Neuronal stem cell (in vitro differentiated cells): ENCODE data around the gene TNRC18.

Source experiments
- DNase-seq: peaks from one replicate; pipeline ENCODE4 v3.0.0-alpha.2; 2013; ENCODE audit warnings: low spot score
- H2AFZ ChIP-seq: one replicate; pipeline ENCODE4 v1.6.1; 2013; ENCODE audit warnings: mild to moderate bottlenecking, low read length, inconsistent platforms
- H2AK5ac ChIP-seq: 2 replicates; pipeline ENCODE4 v1.6.1; 2013; ENCODE audit warnings: low read depth, mild to moderate bottlenecking, inconsistent platforms, low read length, moderate library complexity, mixed read lengths
- H2BK120ac ChIP-seq: 2 replicates; pipeline ENCODE4 v1.6.1; 2013; ENCODE audit warnings: low read depth, mild to moderate bottlenecking, inconsistent platforms, low read length, moderate library complexity, mixed read lengths
- H2BK12ac ChIP-seq: one replicate; pipeline ENCODE4 v1.6.1; 2013; ENCODE audit warnings: low read length, inconsistent platforms
- H2BK15ac ChIP-seq: 2 replicates; pipeline ENCODE4 v1.6.1; 2013; ENCODE audit warnings: mild to moderate bottlenecking, low read length, inconsistent platforms, mixed read lengths
- H2BK5ac ChIP-seq: one replicate; pipeline ENCODE4 v1.6.1; 2013; ENCODE audit warnings: inconsistent platforms, mild to moderate bottlenecking, low read length, moderate library complexity
- H3K14ac ChIP-seq: one replicate; pipeline ENCODE4 v1.6.1; 2013; ENCODE audit warnings: low read length, inconsistent platforms
- H3K18ac ChIP-seq: 2 replicates; pipeline ENCODE4 v1.6.1; 2013; ENCODE audit warnings: low read length, inconsistent platforms
- H3K23ac ChIP-seq: 2 replicates; pipeline ENCODE4 v1.6.1; 2013; ENCODE audit warnings: low read depth, mild to moderate bottlenecking, mixed read lengths, low read length, inconsistent platforms; ENCODE audit not compliant: poor library complexity
- H3K27ac ChIP-seq: replicated peaks from 3 replicates; pipeline ENCODE4 v1.5.1; 2013; ENCODE audit warnings: low read length, inconsistent platforms
- H3K27me3 ChIP-seq, 3 experiments: 2 replicates each; pipeline ENCODE4 v1.6.1; 2013; ENCODE audit warnings: low read length in 3 of 3, mild to moderate bottlenecking in 2 of 3, inconsistent platforms in 1 of 3, low read depth in 1 of 3, mixed read lengths in 1 of 3, moderate library complexity in 1 of 3; ENCODE audit not compliant: control insufficient read depth in 3 of 3, insufficient read depth in 3 of 3
- H3K36me3 ChIP-seq, 2 donors: replicated peaks in 1 of 2; 2 replicates each; pipeline ENCODE4 v1.6.1; 2013; ENCODE audit warnings: low read length in 2 of 2; ENCODE audit not compliant: control insufficient read depth in 2 of 2, insufficient read depth in 2 of 2
- H3K4ac ChIP-seq: 2 replicates; pipeline ENCODE4 v1.6.1; 2013; ENCODE audit warnings: inconsistent platforms, mild to moderate bottlenecking, low read length, moderate library complexity
- H3K4me1 ChIP-seq, 2 donors: 1 replicate in 1 of 2; 2 replicates in 1 of 2; pipeline ENCODE4 v1.6.1; 2013; ENCODE audit warnings: low read length in 2 of 2, low read depth in 1 of 2; ENCODE audit not compliant: control insufficient read depth in 2 of 2, insufficient read depth in 1 of 2
- H3K4me2 ChIP-seq: one replicate; pipeline ENCODE4 v1.6.1; 2013; ENCODE audit warnings: mild to moderate bottlenecking, low read length, inconsistent platforms; ENCODE audit not compliant: insufficient read depth, poor library complexity, severe bottlenecking
- H3K4me3 ChIP-seq, 2 donors: 2 replicates each; pipeline ENCODE4 v1.5.1; 2013; ENCODE audit warnings: low read length in 2 of 2, mild to moderate bottlenecking in 2 of 2, inconsistent platforms in 1 of 2, moderate library complexity in 1 of 2
- H3K79me1 ChIP-seq: one replicate; pipeline ENCODE4 v1.6.1; 2013; ENCODE audit warnings: low read depth, mild to moderate bottlenecking, inconsistent platforms, low read length, moderate library complexity
- H3K9ac ChIP-seq: one replicate; pipeline ENCODE4 v1.6.1; 2013; ENCODE audit warnings: mild to moderate bottlenecking, low read depth, low read length, inconsistent platforms; ENCODE audit not compliant: poor library complexity
- H3K9me3 ChIP-seq, 2 donors: replicated peaks in 1 of 2; 2 replicates each; pipeline versions ENCODE3 to v1.6.1; 2013; ENCODE audit warnings: low read length in 2 of 2, mild to moderate bottlenecking in 2 of 2, inconsistent platforms in 1 of 2, low read depth in 1 of 2, mixed read lengths in 1 of 2, moderate library complexity in 1 of 2; ENCODE audit not compliant: control insufficient read depth in 2 of 2, insufficient read depth in 1 of 2
- H4K8ac ChIP-seq: one replicate; pipeline ENCODE4 v1.6.1; 2013; ENCODE audit warnings: low read depth, mild to moderate bottlenecking, inconsistent platforms, low read length, moderate library complexity
- H4K91ac ChIP-seq: one replicate; pipeline ENCODE4 v1.6.1; 2013; ENCODE audit warnings: low read length, low read depth, mild to moderate bottlenecking, inconsistent platforms; ENCODE audit not compliant: poor library complexity
- WGBS, 2 donors: extraction: QIAGEN DNeasy Blood & Tissue Kit; methylation state at CpG; one replicate each; pipeline ENCODE4 v1.1.7; 2013; ENCODE audit warnings: missing lambda C conversion rate in 2 of 2, mixed read lengths in 1 of 2; ENCODE audit not compliant: insufficient read length in 2 of 2, insufficient replicate concordance in 1 of 2; ENCODE audit errors: extremely low coverage in 2 of 2; 5-methylcytosine and 5-hydroxymethylcytosine counted together

TNRC18 gene

DNA sequence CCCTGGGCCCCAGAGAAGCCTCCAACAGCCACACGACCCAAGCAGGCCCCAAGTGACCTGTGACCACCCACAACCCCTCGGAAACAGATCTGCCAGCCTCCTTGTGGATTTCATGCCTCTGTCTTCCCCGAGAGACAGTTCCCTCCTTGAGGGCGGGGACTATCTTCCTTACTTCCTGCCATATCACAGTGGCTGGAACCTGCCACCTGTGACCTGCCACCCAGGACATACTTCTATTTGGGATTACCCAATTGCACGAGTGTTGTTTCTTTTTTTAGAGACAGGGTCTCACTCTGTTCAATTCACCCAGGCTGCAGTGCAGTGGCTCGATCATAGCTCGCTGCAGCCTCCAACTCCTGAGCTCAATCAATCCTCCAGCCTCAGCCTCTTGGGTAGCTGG is 25.9 kb downstream of the TNRC18 start:
- WGBS, 2 donors: no CpG with 5 or more reads among the region's 7 CpGs
- H2AK5ac ChIP-seq: no peak overlapping the region
- H2BK5ac ChIP-seq: no peak overlapping the region
- no peaks in the 10 kb centered on the region for H3K27me3 ChIP-seq
- no peaks in the 10 kb centered on the region for H3K4me1 ChIP-seq
- no peak overlapping the region for H3K27ac ChIP-seq
- no peak overlapping the region for H3K18ac ChIP-seq
- H2AFZ ChIP-seq: no peak overlapping the region
- H4K91ac ChIP-seq: no peak overlapping the region
- no peak overlapping the region for H3K9ac ChIP-seq
- peaks cover 11 to 69% of the 10 kb centered on the region in 2 donors for H3K36me3 ChIP-seq
- H4K8ac ChIP-seq: no peak overlapping the region
- H3K14ac ChIP-seq: no peak overlapping the region
- H3K23ac ChIP-seq: no peak overlapping the region
- no peak overlapping the region for H2BK12ac ChIP-seq
- H3K79me1 ChIP-seq: peaks cover 31% of the 10 kb centered on the region
- no peak overlapping the region for H3K4me3 ChIP-seq
- H3K4ac ChIP-seq: no peak overlapping the region
- DNase-seq: no peak
- H2BK15ac ChIP-seq: no peak overlapping the region
- no peak overlapping the region for H2BK120ac ChIP-seq
- no peak overlapping the region for H3K4me2 ChIP-seq
- no peaks in the 10 kb centered on the region for H3K9me3 ChIP-seq

DNA sequence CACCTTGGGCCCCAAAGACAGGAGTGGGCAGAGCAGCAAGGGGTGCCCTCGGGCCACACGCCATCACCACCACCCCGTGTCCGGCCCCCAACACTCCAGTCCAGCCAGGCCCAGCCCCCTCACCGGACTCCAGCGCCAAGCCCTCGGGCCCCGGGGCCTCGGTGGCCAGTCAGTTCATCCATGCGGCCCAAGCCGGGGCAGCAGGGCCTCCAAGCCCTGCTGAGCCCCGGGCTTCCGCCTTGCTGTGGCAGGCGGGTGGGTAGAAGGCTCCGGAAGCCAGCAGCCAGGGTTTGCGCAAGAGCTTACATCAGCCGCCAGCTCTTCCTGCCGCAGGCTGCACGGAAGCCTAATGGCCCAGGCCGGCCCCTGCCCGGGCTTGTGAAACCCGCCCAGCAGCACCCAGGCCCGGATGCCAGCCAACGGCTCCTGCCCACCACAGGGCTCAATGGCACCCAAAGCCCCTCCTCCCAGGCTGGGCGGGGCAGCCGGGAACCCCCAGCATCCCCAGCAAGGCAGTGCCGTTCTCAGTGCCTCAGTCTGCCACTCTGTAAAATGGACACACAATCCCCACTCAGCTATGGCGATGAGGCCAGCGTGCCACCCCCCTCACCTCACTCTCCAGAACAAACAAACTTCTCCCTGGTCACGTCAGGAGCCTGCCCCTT is 26.5 kb downstream of the TNRC18 start:
- no peak for DNase-seq
- Histone ChIP-seq H3K36me3 (peaks cover 13 to 69% of the 10 kb centered on the region in 2 donors), H3K23ac (no peak overlapping the region), H2BK120ac (no peak overlapping the region), H3K9ac (no peak overlapping the region), H2BK12ac (no peak overlapping the region), H4K8ac (no peak overlapping the region), H3K4me3 (no peak overlapping the region), H3K27me3 (no peaks in the 10 kb centered on the region), H3K9me3 (no peaks in the 10 kb centered on the region), H3K14ac (no peak overlapping the region), H2BK5ac (no peak overlapping the region), H3K18ac (peak overlapping the region; percentile 57), H2AFZ (no peak overlapping the region), H2BK15ac (no peak overlapping the region), H3K4ac (no peak overlapping the region), H3K79me1 (peaks cover 29% of the 10 kb centered on the region), H3K27ac (no peak overlapping the region), H2AK5ac (no peak overlapping the region), H3K4me2 (no peak overlapping the region), H4K91ac (no peak overlapping the region), H3K4me1 (no peaks in the 10 kb centered on the region)
- WGBS, 2 donors: no CpG with 5 or more reads among the region's 30 CpGs

DNA sequence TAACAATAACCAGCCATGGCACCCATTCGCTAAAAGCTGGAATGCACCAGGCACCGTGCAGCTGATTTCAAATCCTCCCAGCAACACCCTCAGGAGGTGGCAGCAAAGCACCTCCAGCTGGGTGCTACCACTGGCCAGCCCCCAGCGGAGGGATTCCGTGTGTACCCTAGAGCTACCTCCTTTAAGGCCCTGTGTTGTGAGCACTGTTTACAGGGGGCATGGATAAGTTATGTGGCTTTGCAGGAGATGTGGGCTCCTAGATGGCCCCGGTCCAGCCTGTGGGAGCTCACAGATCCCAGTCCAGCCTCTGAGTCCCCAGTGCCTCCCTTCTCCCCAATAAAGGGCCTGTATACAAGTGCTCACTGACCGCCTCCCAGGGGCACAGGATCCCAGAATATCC is 27.1 kb downstream of the TNRC18 start:
- no peak overlapping the region for H4K8ac ChIP-seq
- H3K79me1 ChIP-seq: peaks cover 29% of the 10 kb centered on the region
- no peak overlapping the region for H2BK5ac ChIP-seq
- WGBS, 2 donors: no CpG with 5 or more reads among the region's 6 CpGs
- H3K36me3 ChIP-seq: peaks cover 16 to 72% of the 10 kb centered on the region in 2 donors
- no peak overlapping the region for H2BK12ac ChIP-seq
- DNase-seq: no peak
- no peak overlapping the region for H2BK120ac ChIP-seq
- peak overlapping the region; percentile 57 for H3K18ac ChIP-seq
- H3K14ac ChIP-seq: no peak overlapping the region
- no peak overlapping the region for H2AK5ac ChIP-seq
- no peak overlapping the region for H3K9ac ChIP-seq
- H3K4me3 ChIP-seq: no peak overlapping the region
- no peak overlapping the region for H3K4ac ChIP-seq
- H3K4me2 ChIP-seq: no peak overlapping the region
- H3K9me3 ChIP-seq: no peaks in the 10 kb centered on the region
- H2AFZ ChIP-seq: no peak overlapping the region
- H3K23ac ChIP-seq: no peak overlapping the region
- no peak overlapping the region for H3K27ac ChIP-seq
- H3K27me3 ChIP-seq: no peaks in the 10 kb centered on the region
- no peak overlapping the region for H2BK15ac ChIP-seq
- no peaks in the 10 kb centered on the region for H3K4me1 ChIP-seq
- no peak overlapping the region for H4K91ac ChIP-seq

DNA sequence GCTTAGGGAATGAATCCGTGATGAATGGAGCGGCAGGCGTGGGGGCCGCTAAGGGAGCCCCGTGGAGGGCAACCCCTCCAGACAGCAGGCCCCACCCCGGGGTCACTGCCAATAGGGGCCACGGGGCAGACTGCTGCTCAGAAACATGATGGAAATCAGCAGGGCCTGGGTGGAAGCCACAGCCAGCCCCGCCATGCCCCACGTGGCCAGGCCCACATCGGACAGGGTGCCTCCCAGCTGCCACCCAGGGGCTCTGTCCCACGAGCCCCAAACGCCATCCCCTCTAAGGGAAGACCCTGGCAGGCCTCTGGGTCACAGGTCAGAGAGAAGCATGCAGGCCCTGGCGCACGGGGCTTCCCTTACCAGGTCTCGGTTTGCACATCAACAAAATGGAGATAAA is 28.4 kb downstream of the TNRC18 start:
- H4K91ac ChIP-seq: no peak overlapping the region
- peaks cover 27% of the 10 kb centered on the region for H3K79me1 ChIP-seq
- H2BK5ac ChIP-seq: no peak overlapping the region
- WGBS, 2 donors: no CpG with 5 or more reads among the region's 15 CpGs
- H3K4me1 ChIP-seq: no peaks in the 10 kb centered on the region
- no peak overlapping the region for H3K27ac ChIP-seq
- H2AK5ac ChIP-seq: no peak overlapping the region
- no peak overlapping the region for H3K18ac ChIP-seq
- no peak overlapping the region for H2BK12ac ChIP-seq
- H4K8ac ChIP-seq: no peak overlapping the region
- no peak overlapping the region for H2AFZ ChIP-seq
- H3K9ac ChIP-seq: no peak overlapping the region
- no peak overlapping the region for H3K4me2 ChIP-seq
- no peak overlapping the region for H3K4me3 ChIP-seq
- no peak overlapping the region for H2BK120ac ChIP-seq
- H3K14ac ChIP-seq: peak overlapping the region; percentile 23
- H3K4ac ChIP-seq: no peak overlapping the region
- H3K27me3 ChIP-seq: no peaks in the 10 kb centered on the region
- H3K9me3 ChIP-seq: no peaks in the 10 kb centered on the region
- H2BK15ac ChIP-seq: no peak overlapping the region
- no peak for DNase-seq
- H3K36me3 ChIP-seq: peaks cover 17 to 72% of the 10 kb centered on the region in 2 donors
- H3K23ac ChIP-seq: no peak overlapping the region
